ENCODE measurements around the gene ANKS1B. TPM values are rescaled to one million over a fixed set of nuclear protein-coding genes. Genes with fewer than 3 reads are reported as not detected.

ANKS1B gene
- total RNA-seq, 2 experiments from 2014 or later: 0.30 to 1.3 TPM

- no peak overlapping the region for H3K4me3 Mint-ChIP-seq
- H3K36me3 Mint-ChIP-seq (ENCODE audit: low read depth): no peaks in the 10 kb centered on the region
- H3K27ac Mint-ChIP-seq: no peak overlapping the region
- no peaks in the 10 kb centered on the region for H3K4me1 Mint-ChIP-seq
- ChIA-PET CTCF (no interaction called here), POLR2A (no interaction called here)
- no peaks in the 10 kb centered on the region for H3K27me3 Mint-ChIP-seq
- no peaks in the 10 kb centered on the region for H3K9me3 Mint-ChIP-seq
- no peak for DNase-seq
These were observed 848.2 kb downstream of the ANKS1B start for GRCh38 chr12:99136516-99136915.

- CTCF ChIA-PET: no interaction called here
These were observed 849.4 kb downstream of the ANKS1B start for GRCh38 chr12:99135376-99135775.

GRCh38 chr12:99133401-99133800 lies 851.3 kb downstream of the ANKS1B start:
- Mint-ChIP-seq H3K27ac (no peak overlapping the region), H3K27me3 (no peaks in the 10 kb centered on the region), H3K4me1 (no peaks in the 10 kb centered on the region), H3K4me3 (no peak overlapping the region), H3K36me3 (ENCODE audit: low read depth) (no peaks in the 10 kb centered on the region), H3K9me3 (no peaks in the 10 kb centered on the region)
- DNase-seq: no peak
- ChIA-PET CTCF (no interaction called here), POLR2A (no interaction called here)

More at GRCh38 chr12:99135376-99135775, 849.4 kb downstream of the ANKS1B start:
- Mint-ChIP-seq H3K9me3 (no peaks in the 10 kb centered on the region), H3K4me3 (no peak overlapping the region), H3K4me1 (no peaks in the 10 kb centered on the region), H3K27ac (no peak overlapping the region), H3K27me3 (no peaks in the 10 kb centered on the region), H3K36me3 (ENCODE audit: low read depth) (no peaks in the 10 kb centered on the region)
- POLR2A ChIA-PET: no interaction called here
- no peak for DNase-seq

GRCh38 chr12:99131751-99132199 lies 853.0 kb downstream of the ANKS1B start:
- H3K27me3 Mint-ChIP-seq: no peaks in the 10 kb centered on the region
- H3K4me3 Mint-ChIP-seq: no peak overlapping the region
- no peaks in the 10 kb centered on the region for H3K9me3 Mint-ChIP-seq
- ChIA-PET CTCF (no interaction called here), POLR2A (no interaction called here)
- no peak overlapping the region for H3K27ac Mint-ChIP-seq
- no peaks in the 10 kb centered on the region for H3K36me3 Mint-ChIP-seq (ENCODE audit: low read depth)
- H3K4me1 Mint-ChIP-seq: no peaks in the 10 kb centered on the region
- DNase-seq: no peak

GRCh38 chr12:99130808-99131553 lies 853.8 kb downstream of the ANKS1B start:
- H3K36me3 Mint-ChIP-seq (ENCODE audit: low read depth): no peaks in the 10 kb centered on the region
- no peak overlapping the region for H3K27ac Mint-ChIP-seq
- no peaks in the 10 kb centered on the region for H3K9me3 Mint-ChIP-seq
- H3K4me3 Mint-ChIP-seq: no peak overlapping the region
- ChIA-PET POLR2A (no interaction called here), CTCF (no interaction called here)
- no peaks in the 10 kb centered on the region for H3K4me1 Mint-ChIP-seq
- DNase-seq: no peak
- H3K27me3 Mint-ChIP-seq: no peaks in the 10 kb centered on the region

- CTCF ChIA-PET: no interaction called here
- H3K36me3 Mint-ChIP-seq (ENCODE audit: low read depth): no peaks in the 10 kb centered on the region
- DNase-seq: no peak
- H3K4me3 Mint-ChIP-seq: no peak overlapping the region
- no peaks in the 10 kb centered on the region for H3K4me1 Mint-ChIP-seq
- no peak overlapping the region for H3K27ac Mint-ChIP-seq
- POLR2A ChIA-PET: no interaction called here
- no peaks in the 10 kb centered on the region for H3K27me3 Mint-ChIP-seq
- H3K9me3 Mint-ChIP-seq: no peaks in the 10 kb centered on the region
These were observed 856.4 kb downstream of the ANKS1B start for GRCh38 chr12:99128246-99128802.

- no peaks in the 10 kb centered on the region for H3K4me1 Mint-ChIP-seq
- no peaks in the 10 kb centered on the region for H3K9me3 Mint-ChIP-seq
- DNase-seq: no peak
- no peaks in the 10 kb centered on the region for H3K36me3 Mint-ChIP-seq (ENCODE audit: low read depth)
- no peak overlapping the region for H3K27ac Mint-ChIP-seq
- POLR2A ChIA-PET: no interaction called here
- CTCF ChIA-PET: no interaction called here
- no peaks in the 10 kb centered on the region for H3K27me3 Mint-ChIP-seq
- H3K4me3 Mint-ChIP-seq: no peak overlapping the region
These were observed 861.8 kb downstream of the ANKS1B start for GRCh38 chr12:99122959-99123358.

- CTCF ChIA-PET: no interaction called here
- Mint-ChIP-seq H3K27ac (no peak overlapping the region), H3K4me3 (no peak overlapping the region), H3K36me3 (ENCODE audit: low read depth) (no peaks in the 10 kb centered on the region), H3K4me1 (no peaks in the 10 kb centered on the region), H3K9me3 (no peaks in the 10 kb centered on the region), H3K27me3 (no peaks in the 10 kb centered on the region)
- no peak for DNase-seq
- POLR2A ChIA-PET: no interaction called here
These were observed 862.2 kb downstream of the ANKS1B start for GRCh38 chr12:99122496-99122895.

GRCh38 chr12:99121546-99121945 lies 863.2 kb downstream of the ANKS1B start:
- ChIA-PET POLR2A (no interaction called here), CTCF (no interaction called here)
- no peaks in the 10 kb centered on the region for H3K4me1 Mint-ChIP-seq
- no peaks in the 10 kb centered on the region for H3K27me3 Mint-ChIP-seq
- H3K36me3 Mint-ChIP-seq (ENCODE audit: low read depth): no peaks in the 10 kb centered on the region
- H3K9me3 Mint-ChIP-seq: no peaks in the 10 kb centered on the region
- no peak overlapping the region for H3K27ac Mint-ChIP-seq
- H3K4me3 Mint-ChIP-seq: no peak overlapping the region
- DNase-seq: no peak

- ChIA-PET CTCF (no interaction called here), POLR2A (no interaction called here)
- Mint-ChIP-seq H3K9me3 (no peaks in the 10 kb centered on the region), H3K4me3 (no peak overlapping the region), H3K27me3 (no peaks in the 10 kb centered on the region), H3K27ac (no peak overlapping the region), H3K36me3 (ENCODE audit: low read depth) (no peaks in the 10 kb centered on the region), H3K4me1 (no peaks in the 10 kb centered on the region)
- no peak for DNase-seq
These were observed 864.8 kb downstream of the ANKS1B start for GRCh38 chr12:99119943-99120342.

GRCh38 chr12:99119449-99119848 lies 865.3 kb downstream of the ANKS1B start:
- Mint-ChIP-seq H3K36me3 (ENCODE audit: low read depth) (no peaks in the 10 kb centered on the region), H3K27me3 (no peaks in the 10 kb centered on the region), H3K4me1 (no peaks in the 10 kb centered on the region), H3K27ac (no peak overlapping the region), H3K4me3 (no peak overlapping the region), H3K9me3 (no peaks in the 10 kb centered on the region)
- CTCF ChIA-PET: no interaction called here
- POLR2A ChIA-PET: no interaction called here
- DNase-seq: no peak

- CTCF ChIA-PET: no interaction called here
- Mint-ChIP-seq H3K36me3 (ENCODE audit: low read depth) (no peaks in the 10 kb centered on the region), H3K27ac (no peak overlapping the region), H3K4me3 (no peak overlapping the region), H3K9me3 (no peaks in the 10 kb centered on the region), H3K27me3 (no peaks in the 10 kb centered on the region), H3K4me1 (no peaks in the 10 kb centered on the region)
- DNase-seq: no peak
- POLR2A ChIA-PET: no interaction called here
These were observed 873.1 kb downstream of the ANKS1B start for GRCh38 chr12:99111600-99111999.

GRCh38 chr12:99110868-99111267 lies 873.9 kb downstream of the ANKS1B start:
- CTCF ChIA-PET: no interaction called here
- no peak overlapping the region for H3K4me3 Mint-ChIP-seq
- no peaks in the 10 kb centered on the region for H3K27me3 Mint-ChIP-seq
- H3K9me3 Mint-ChIP-seq: no peaks in the 10 kb centered on the region
- DNase-seq: no peak
- POLR2A ChIA-PET: no interaction called here
- H3K4me1 Mint-ChIP-seq: no peaks in the 10 kb centered on the region
- no peak overlapping the region for H3K27ac Mint-ChIP-seq
- H3K36me3 Mint-ChIP-seq (ENCODE audit: low read depth): no peaks in the 10 kb centered on the region

- Mint-ChIP-seq H3K27me3 (no peaks in the 10 kb centered on the region), H3K36me3 (ENCODE audit: low read depth) (no peaks in the 10 kb centered on the region), H3K27ac (no peak overlapping the region), H3K4me3 (no peak overlapping the region), H3K9me3 (no peaks in the 10 kb centered on the region), H3K4me1 (no peaks in the 10 kb centered on the region)
- ChIA-PET POLR2A (no interaction called here), CTCF (no interaction called here)
- no peak for DNase-seq
These were observed 874.5 kb downstream of the ANKS1B start for GRCh38 chr12:99110212-99110611.

All from activated CD4-positive, alpha-beta memory T cell treated with anti-CD3 and anti-CD28 coated beads, Interleukin-2, amount 10 ng/mL, durations not matched to agents 7 days and 5 days (primary cell).